HL-60/S4 treated with phorbol 12-myristate 13-acetate at 8.2 ng/mL for 4 days and 3 days (cell line): Measurements from ENCODE around the gene TINCR.
"Not testable (repeated sequence)": the region's sequence is repeated elsewhere in the genome, so short reads cannot be mapped to it uniquely, and the experiment has no call there.

Source experiments
- in situ Hi-C: fragments of 300-500 bp; cut with MboI; formaldehyde crosslinking; loops from 2 replicates; pipeline ENCODE4 v1.15.0; 2022; ENCODE audit warnings: low sequenced_read_pairs

The TINCR gene

GRCh38 chr19:5567360-5567969 lies at the start of gene TINCR:
TSS of gene TINCR (minus strand) at chr19:5567953.
- in situ Hi-C loops: no loop called here

DNA sequence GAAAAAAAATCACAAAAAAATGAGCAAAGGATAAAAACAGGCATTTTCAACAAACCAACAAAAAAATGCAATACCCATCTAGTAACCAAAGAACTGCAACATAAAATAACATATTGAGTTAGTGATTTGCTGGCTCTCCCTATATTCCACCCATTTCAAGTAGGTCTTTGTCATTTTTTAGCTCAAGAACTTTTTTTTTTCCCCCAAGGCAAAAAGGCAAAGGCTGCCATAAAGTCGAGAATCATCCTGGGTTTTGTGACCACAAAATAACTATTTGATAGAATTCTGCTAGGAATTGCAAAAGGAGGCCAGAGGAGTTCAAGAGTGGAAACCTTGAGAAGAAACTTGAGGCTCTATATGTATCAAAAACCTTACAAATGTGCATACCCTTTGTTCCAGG lies 49.3 kb upstream of the TINCR start:
- in situ Hi-C loops: no loop called here

GRCh38 chr19:5615756-5616327 lies 48.1 kb upstream of the TINCR start:
- in situ Hi-C loops: no loop called here

GRCh38 chr19:5612891-5613865 lies 45.4 kb upstream of the TINCR start:
- in situ Hi-C loops: no loop called here

- in situ Hi-C loops: no loop called here
Measured at GRCh38 chr19:5609881-5610448, 42.2 kb upstream of the TINCR start.

GRCh38 chr19:5608766-5609165 lies 41.0 kb upstream of the TINCR start:
- in situ Hi-C loops: not testable (repeated sequence)

- in situ Hi-C loops: no loop called here
Measured at GRCh38 chr19:5608291-5608690, 40.5 kb upstream of the TINCR start.

DNA sequence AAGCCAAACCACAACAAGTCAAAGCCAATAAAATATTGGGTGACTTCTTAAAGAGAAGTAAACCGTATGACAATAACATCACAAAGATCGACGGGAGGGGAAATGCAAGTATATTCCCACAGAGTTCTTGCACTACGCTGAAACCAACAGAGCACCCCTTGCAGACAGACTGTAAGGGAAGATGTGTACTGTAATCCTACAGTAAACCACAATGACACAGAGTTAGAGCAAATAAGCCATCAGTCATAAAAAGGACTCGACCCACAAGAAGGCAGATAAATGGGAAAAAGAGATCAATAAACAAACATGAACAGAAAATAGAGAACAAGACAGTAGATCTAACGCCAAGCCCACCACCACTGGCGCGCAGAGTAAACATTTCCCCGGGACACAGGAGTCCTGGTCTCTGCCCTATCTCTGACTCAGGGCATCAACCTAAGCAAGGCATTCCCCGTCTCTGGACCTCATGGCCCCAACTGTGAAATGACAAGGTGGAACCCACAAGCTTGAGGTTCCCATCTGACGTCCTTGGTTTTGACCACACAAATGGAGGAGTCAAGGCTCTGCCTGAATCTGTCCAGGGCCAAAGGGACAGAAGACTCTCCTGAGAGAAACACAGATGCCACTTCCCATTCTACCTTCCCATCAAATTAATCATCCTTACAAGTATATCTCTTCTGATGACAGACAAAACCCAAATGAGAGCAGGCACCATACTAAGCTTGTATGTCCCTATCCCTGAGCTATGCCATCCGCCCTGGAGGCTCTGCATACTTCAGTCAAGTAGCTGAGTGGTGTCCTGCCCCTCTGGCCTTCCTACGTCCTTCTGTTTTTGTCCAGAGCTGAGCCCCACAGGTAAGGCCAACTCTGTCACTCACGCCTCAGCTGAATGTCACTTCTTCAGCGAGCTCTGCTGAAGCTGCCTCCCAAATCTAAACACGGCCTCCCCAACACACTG lies 39.8 kb upstream of the TINCR start:
- in situ Hi-C loops: no loop called here

- in situ Hi-C loops: no loop called here
Measured at GRCh38 chr19:5605362-5605761, 37.6 kb upstream of the TINCR start.

DNA sequence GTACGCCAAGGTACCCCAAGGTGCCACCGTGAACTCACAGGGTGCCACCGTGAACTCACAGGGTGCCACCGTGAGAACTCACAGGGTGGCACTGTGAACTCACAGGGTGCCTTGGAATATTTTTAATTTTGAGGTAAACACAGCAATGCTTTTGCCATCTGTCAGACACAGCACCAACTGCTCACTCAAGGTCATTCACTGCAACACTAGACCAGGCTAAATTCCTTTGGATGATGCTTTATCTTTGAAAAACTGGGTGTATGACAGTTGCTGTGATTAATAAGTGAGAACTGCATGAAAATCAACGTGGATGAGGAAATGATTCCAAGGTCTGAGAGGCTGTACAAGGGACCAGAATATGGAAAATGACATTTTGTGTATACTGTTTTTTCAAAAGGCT lies 35.9 kb upstream of the TINCR start:
- in situ Hi-C loops: no loop called here

DNA sequence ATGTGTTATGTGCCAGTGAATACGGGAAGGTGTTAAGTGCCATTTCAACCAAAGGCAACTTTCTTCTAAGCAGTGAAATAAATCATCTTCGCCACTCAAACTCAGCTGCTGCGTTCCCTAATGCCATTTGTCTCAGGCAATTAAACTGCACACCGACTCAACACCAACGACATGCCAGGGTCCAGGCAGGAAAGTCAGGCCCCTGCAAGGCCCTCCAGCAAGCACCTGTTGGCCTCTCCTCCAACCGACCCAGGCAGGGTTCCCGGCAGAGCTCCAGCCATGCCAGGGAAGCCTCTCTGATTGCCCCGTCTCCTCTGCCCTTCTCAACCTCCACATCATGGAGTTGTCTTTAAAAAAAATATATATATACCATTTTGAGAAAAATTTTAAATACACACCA lies 33.0 kb upstream of the TINCR start:
- in situ Hi-C loops: no loop called here

GRCh38 chr19:5595745-5596144 lies 28.0 kb upstream of the TINCR start:
- in situ Hi-C loops: no loop called here

DNA sequence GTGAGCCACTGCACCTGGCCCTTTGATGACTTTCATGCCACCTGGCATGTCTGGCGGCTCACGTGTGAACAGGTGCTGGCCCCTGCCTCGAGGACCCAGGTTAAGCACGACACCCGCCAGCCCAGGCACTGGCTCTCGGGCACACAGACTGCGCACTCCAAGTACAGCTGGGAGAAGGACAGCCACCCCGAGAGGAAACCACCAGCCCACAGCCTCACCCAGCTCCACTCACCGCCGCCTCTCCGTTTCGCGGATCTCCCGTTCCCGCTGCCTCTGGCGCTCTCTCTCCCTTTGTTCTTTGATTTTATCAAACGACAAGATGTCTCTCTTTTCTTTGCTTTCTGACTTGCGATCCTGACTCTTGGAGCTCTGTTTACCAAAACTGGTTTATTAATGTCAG lies 27.4 kb upstream of the TINCR start:
- in situ Hi-C loops: no loop called here

DNA sequence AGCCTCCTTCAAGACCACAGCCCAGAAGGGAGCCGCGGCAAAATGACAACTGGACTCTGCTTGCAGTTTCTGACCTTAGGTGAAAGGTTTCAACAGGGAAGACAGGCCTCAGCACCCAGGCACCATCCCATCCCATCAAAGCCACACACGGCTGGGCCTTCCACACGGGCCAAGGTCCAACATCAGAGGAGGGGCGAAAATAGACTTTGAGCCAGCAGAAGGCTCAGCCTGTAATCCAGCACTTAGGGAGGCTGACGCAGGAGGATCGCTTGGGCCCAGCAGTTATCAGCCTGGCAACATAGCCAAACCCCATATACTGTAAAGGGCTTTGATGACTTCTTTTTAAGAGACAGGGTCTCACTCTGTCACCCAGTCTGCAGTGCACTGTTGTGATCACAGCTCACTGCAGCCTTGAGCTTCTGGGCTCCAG lies 26.8 kb upstream of the TINCR start:
- in situ Hi-C loops: no loop called here

- in situ Hi-C loops: no loop called here
Measured at GRCh38 chr19:5593343-5594255, 25.8 kb upstream of the TINCR start.

DNA sequence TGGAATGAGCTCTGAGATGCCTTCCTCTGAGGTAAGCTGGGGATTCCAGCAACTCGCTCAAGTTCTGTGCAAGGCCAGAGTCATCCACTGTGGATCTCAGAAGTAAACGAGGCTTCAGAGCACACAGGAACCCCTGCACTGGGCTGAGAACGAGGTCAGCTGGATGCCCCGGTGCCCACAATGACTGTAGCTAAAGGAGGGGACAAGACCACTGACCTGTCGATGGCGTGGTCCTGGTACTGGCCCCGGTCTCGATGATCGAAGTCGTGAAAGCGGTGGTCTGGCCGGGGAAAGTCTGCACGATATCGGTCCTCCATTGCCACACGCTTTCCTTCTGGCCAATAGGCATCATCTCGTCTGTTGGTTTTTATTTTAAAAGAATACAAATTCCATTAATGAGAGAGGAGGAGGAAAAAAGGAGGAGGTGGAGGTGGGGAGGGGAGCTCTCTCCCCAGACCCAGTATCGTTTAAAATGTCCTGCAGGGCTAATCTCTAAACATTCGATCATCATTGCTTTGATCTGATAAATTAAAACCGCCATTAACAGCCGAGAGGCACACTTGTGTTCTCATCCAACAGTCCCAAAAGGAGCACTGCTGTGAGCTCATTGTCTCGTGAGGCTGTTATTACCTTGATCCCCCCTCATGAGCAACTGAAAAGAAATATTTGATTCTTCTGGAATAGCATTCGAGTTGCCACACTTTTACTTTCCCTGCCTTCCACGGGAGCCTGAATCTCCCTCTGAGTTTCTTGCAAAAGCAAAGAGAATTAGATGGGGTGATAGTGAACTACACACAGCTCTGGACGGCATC lies 25.0 kb upstream of the TINCR start:
- in situ Hi-C loops: no loop called here

DNA sequence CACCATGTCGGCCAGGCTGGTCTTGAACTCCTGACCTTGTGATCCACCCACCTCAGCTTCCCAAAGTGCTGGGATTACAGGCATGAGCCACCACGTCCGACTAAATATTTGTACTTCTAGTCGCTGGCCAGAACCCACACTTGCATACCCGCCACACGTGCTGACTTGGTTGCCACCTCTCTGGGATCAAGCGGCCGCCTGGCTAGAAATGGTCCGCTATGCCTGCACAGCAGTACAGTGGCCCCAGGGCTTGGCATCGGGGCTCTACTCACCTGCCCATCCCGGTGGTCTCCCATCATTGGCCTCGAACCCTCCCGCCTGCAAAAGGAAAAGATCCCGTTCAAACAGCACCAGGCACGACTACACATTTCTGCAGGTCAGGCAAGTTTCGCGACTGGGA lies 23.7 kb upstream of the TINCR start:
- in situ Hi-C loops: no loop called here

DNA sequence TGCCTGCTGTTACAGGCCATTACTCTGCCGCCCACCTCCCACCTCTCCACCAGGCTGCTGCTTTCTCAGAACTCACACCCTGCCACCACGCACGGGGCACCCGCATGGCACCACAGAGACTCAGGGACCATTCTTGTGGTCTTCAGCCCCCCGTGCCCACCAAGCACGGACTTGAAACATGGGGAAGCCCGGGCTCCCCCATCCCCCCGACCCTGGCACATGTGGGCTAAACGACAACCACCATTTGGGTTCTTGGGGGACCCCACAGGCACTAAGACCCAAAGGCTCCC lies 23.1 kb upstream of the TINCR start:
- in situ Hi-C loops: no loop called here
